ENCODE measurements around the gene ZNF518B. TPM values are rescaled to one million over a fixed set of nuclear protein-coding genes. Genes with fewer than 3 reads are reported as not detected.

The ZNF518B gene
- total and polyA plus RNA-seq, 10 of the 15 experiments (the other 5 are each of a cell fraction or from before 2014, with no cell fraction given): 2.7 to 20.5 (median 9.2) TPM

DNA sequence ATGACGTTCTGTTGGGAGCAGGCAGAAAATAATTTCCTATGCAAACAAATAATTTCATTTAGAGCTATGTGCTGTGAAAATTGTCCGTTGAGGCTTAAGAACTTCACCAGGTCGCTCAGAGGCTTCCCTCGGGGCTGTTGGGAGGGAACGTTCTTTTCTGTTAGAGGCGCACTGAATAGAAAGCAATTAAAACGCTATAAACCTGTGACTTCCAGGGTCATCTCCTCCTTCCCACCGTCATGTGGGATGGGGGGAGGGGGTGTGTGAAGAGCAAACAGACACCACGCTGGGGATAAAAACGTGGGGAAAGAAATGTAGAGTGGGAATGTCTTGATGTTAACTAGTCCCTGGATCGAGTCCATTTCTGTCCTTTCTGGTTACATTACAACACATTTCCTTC is 35.2 kb upstream of the ZNF518B start (continued):
- TF ChIP-seq GATAD2B (conservative IDR thresholded peaks at IDR 0.05; ENCODE audit: low read depth) (no peak), NR2C1 (IDR thresholded peaks at IDR 0.05) (no peak), RCOR1 (conservative IDR thresholded peaks at IDR 0.05; ENCODE audit: low read depth, low read length) (no peak), USF1 (IDR thresholded peaks at IDR 0.05; ENCODE audit: borderline replicate concordance, extremely low read length, insufficient read depth, low read depth, low read length) (no peak), EED (IDR thresholded peaks at IDR 0.05; ENCODE audit: low read depth) (no peak), IRF4 (IDR thresholded peaks at IDR 0.05; ENCODE audit: low read depth, low read length) (no peak)
- TF ChIP-seq, protein P1, sequence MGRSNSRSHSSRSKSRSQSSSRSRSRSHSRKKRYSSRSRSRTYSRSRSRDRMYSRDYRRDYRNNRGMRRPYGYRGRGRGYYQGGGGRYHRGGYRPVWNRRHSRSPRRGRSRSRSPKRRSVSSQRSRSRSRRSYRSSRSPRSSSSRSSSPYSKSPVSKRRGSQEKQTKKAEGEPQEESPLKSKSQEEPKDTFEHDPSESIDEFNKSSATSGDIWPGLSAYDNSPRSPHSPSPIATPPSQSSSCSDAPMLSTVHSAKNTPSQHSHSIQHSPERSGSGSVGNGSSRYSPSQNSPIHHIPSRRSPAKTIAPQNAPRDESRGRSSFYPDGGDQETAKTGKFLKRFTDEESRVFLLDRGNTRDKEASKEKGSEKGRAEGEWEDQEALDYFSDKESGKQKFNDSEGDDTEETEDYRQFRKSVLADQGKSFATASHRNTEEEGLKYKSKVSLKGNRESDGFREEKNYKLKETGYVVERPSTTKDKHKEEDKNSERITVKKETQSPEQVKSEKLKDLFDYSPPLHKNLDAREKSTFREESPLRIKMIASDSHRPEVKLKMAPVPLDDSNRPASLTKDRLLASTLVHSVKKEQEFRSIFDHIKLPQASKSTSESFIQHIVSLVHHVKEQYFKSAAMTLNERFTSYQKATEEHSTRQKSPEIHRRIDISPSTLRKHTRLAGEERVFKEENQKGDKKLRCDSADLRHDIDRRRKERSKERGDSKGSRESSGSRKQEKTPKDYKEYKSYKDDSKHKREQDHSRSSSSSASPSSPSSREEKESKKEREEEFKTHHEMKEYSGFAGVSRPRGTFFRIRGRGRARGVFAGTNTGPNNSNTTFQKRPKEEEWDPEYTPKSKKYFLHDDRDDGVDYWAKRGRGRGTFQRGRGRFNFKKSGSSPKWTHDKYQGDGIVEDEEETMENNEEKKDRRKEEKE (IDR thresholded peaks at IDR 0.05): no peak

DNA sequence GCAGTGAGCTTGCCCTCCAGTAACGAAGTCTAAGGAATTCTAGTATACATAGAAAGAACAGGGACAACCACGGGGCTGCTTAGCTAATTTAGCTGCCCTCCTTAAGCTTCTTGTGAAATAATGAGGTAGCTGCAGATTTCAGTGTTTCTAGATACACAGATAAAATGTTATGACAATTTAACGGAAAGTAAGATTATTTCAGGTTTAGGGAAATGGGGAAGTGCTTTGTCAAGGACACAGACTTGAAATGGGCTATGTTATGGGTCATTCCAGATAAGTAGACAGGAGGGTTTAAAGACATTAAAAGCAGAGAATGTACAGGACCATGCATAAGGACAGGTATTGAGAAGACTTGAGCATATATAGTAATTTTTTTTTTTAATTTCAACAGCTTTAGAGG is 34.2 kb upstream of the ZNF518B start:
- WGBS (ENCODE audit: insufficient coverage, insufficient replicate concordance, low lambda C conversion rate, missing lambda C conversion rate): 39% methylated on average over 3 of the region's 3 CpGs
- Histone ChIP-seq H3K79me2 (ENCODE audit: control insufficient read depth, insufficient read depth, low read length) (no peaks in the 10 kb centered on the region), H3K4me3 (no peak overlapping the region), H3K27ac (ENCODE audit: control insufficient read depth, insufficient read depth) (no peak overlapping the region), H3K9ac (ENCODE audit: control insufficient read depth, insufficient read depth, low read length) (no peak overlapping the region), H3K4me2 (ENCODE audit: control insufficient read depth, insufficient read depth) (no peak overlapping the region), H3K9me3 (replicated peaks; ENCODE audit: control insufficient read depth, insufficient read depth, low read length) (no peaks in the 10 kb centered on the region), H3K4me1 (ENCODE audit: control insufficient read depth, insufficient read depth, low read length) (no peaks in the 10 kb centered on the region), H2AFZ (ENCODE audit: control insufficient read depth, low read depth, low read length) (no peak overlapping the region), H3K36me3 (ENCODE audit: control insufficient read depth in 2 of 2, insufficient read depth in 2 of 2, low read length in 1 of 2) (no peaks in the 10 kb centered on the region), H4K20me1 (ENCODE audit: control insufficient read depth, insufficient read depth) (no peaks in the 10 kb centered on the region), H3K27me3 (replicated peaks in 1 of 2; ENCODE audit: control insufficient read depth in 2 of 2, insufficient read depth in 2 of 2, low read length in 1 of 2) (no peaks in the 10 kb centered on the region)
- DNase-seq (ENCODE audit: low read depth, low spot score): no peak
- FAIRE-seq: no peak
- intact Hi-C loops (cut with micrococcal nuclease; ENCODE audit: unreplicated experiment): no loop called here
- SMC1A ChIA-PET (ENCODE audit: uncharacterized antibody, unreplicated experiment): interaction anchor here (0.9 kb wide), 1 partner anchor 9 kb away, joined by 3 read pairs; no protein-coding TSS in a partner anchor
- CTCF ChIA-PET: interaction anchor here (1.9 kb wide), 1 partner anchor 46 kb away, joined by 5 read pairs; no protein-coding TSS in a partner anchor
- in situ Hi-C loops (cut with MboI): no loop called here
- no TSS peak for BruUV-seq (replicated peaks)
- RAD21 ChIA-PET (ENCODE audit: unreplicated experiment): no interaction called here
- POLR2A ChIA-PET: no interaction called here
- no peak for ATAC-seq
- TF ChIP-seq NFYA (IDR thresholded peaks at IDR 0.05; ENCODE audit: borderline replicate concordance, low read depth, low read length) (no peak), DPF2 (IDR thresholded peaks at IDR 0.05) (no peak), MTA3 (IDR thresholded peaks at IDR 0.05; ENCODE audit: borderline replicate concordance, low read length) (no peak), JUND (IDR thresholded peaks at IDR 0.05; ENCODE audit: low read depth, low read length) (no peak), ATF7 (IDR thresholded peaks at IDR 0.05; ENCODE audit: low read depth) (no peak), MTA2 (IDR thresholded peaks at IDR 0.05; ENCODE audit: low read depth) (no peak), JUNB (IDR thresholded peaks at IDR 0.05) (no peak), POLR2AphosphoS2 (IDR thresholded peaks at IDR 0.05; ENCODE audit: low read depth, low read length) (no peak), POLR2A (IDR thresholded peaks at IDR 0.05; ENCODE audit: low read depth, low read length) (no peak), PKNOX1 (IDR thresholded peaks at IDR 0.05) (no peak), SMAD1 (IDR thresholded peaks at IDR 0.05; ENCODE audit: low read depth, partially characterized antibody) (no peak)
- TF ChIP-seq, protein P2, sequence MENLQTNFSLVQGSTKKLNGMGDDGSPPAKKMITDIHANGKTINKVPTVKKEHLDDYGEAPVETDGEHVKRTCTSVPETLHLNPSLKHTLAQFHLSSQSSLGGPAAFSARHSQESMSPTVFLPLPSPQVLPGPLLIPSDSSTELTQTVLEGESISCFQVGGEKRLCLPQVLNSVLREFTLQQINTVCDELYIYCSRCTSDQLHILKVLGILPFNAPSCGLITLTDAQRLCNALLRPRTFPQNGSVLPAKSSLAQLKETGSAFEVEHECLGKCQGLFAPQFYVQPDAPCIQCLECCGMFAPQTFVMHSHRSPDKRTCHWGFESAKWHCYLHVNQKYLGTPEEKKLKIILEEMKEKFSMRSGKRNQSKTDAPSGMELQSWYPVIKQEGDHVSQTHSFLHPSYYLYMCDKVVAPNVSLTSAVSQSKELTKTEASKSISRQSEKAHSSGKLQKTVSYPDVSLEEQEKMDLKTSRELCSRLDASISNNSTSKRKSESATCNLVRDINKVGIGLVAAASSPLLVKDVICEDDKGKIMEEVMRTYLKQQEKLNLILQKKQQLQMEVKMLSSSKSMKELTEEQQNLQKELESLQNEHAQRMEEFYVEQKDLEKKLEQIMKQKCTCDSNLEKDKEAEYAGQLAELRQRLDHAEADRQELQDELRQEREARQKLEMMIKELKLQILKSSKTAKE (IDR thresholded peaks at IDR 0.05; ENCODE audit: low read depth, poor library complexity, severe bottlenecking): no peak

Data from GM12878 (cell line).